ENCODE data around the gene TMEM187. TPM values are rescaled to one million over a fixed set of nuclear protein-coding genes. Genes with fewer than 3 reads are reported as not detected.

Gene TMEM187, protein sequence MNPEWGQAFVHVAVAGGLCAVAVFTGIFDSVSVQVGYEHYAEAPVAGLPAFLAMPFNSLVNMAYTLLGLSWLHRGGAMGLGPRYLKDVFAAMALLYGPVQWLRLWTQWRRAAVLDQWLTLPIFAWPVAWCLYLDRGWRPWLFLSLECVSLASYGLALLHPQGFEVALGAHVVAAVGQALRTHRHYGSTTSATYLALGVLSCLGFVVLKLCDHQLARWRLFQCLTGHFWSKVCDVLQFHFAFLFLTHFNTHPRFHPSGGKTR
- total RNA-seq, result 6.9 and 11.8 TPM in 2 replicates

DNA sequence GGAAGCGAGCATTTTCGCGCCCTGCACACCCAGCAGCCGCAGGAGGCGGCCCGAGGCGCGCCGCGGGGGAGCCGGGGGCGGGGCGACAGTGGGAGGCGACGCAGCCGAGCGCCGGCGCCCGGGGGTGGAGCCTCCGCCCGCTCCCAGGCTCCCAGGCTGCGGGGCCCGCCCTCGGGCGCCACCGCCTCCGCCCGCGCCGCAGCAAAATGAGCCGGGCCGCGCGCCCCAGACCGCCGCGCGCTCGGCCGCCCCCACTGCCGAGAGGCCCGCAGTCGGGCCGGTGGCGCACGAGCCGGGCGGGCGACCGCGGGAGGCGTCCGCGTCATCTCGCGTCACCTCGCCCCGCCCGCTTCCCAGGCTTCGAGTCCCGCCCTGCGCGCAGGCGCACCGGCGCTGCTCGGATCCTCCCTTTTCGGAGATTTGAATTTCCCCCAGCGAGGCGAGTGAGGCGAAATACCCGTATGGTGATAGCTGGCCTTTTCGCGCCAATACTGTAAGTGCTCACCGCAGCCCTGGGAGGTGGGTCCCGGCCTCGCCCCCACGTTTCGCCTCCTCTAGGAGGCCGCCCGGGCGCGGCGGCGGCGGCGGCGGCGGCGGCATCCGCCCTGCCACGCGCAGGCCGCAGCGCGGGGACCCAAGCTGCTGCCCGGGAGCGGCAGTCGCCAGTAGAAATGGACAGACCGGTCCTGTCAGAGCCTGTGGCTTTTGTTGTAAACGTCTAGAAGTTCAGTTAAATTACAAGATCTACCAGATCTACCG lies at the start of gene TMEM187:
TMEM187 (plus strand) TSS at position 387 of the 759 bp plus-strand sequence. CDS start 9,309 bp downstream, outside the sequence.

DNA sequence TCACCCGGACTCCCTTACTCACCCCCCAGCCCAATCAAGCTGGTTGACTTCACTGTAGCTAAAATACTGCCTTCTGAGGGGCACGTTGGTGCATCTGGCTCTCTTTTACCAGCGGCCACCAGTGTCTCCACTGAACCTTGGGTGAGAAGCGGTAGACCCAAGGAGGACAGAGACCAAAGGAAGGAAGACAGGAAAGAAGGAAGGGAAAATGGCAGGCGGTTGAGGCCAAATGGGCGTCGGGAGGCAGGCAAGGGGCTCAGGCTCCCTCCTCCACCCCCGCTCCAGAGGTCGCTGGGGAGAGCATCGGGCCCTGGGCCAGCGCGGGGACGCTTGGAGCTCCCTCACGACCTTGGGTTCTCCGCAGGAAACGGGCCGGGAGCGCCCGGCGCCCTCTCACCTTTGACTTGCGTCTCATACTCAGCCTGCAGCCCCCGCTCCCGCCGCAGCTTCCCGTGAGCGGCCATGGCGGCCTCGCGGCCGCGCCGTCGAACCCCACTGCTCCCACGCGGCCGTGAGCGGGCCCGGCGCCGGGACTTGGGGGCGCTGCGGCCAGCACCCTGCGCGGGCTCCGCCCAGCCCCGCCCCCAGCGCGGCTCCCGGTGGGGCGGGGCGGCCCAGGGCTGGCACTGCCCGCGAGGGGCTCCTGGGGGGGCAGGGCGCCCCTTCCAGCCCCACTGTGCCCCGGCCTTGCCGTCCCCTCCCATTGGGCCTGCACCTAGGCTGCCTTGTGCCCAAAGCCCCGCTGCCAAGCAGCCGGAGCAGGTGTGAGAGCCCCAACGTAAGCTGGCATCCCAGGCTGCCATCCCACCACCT lies 46.6 kb upstream of the TMEM187 start, which contains the start of gene ARHGAP4:
ARHGAP4 (minus strand) TSS at position 526 of the 813 bp plus-strand sequence; CDS start at position 464, 62 bp downstream.

DNA sequence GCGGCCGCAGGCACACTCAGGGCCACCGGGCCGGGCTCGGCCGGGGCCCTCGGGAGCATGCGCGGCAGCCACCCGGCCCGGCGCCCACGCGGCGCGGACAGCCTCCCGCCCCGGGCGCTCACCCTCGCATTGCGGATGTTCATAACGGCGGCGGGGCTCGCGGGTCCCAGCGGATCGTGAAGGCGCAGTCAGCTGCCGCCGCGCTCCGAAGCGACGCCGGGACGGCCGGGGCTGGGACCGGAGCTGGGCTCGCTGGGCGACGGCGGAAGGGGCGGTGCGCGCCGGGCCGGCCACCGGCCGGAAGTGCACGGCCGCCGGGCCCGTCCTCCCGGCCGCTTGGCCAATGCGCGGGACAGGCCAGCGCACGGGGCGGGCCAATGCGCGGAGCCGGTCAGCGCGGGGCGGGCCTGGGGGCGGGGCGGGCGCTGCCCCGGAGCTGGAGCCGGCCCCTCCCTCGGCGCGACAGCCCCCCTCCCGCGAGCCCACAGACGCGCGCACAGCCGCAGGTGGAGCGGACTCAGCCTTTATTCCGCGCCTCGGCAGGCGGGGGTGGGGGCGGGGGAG lies 37.7 kb upstream of the TMEM187 start, which contains the start of gene NAA10:
NAA10 (minus strand) TSS at position 276 of the 564 bp plus-strand sequence; CDS start at position 143, 133 bp downstream.

DNA sequence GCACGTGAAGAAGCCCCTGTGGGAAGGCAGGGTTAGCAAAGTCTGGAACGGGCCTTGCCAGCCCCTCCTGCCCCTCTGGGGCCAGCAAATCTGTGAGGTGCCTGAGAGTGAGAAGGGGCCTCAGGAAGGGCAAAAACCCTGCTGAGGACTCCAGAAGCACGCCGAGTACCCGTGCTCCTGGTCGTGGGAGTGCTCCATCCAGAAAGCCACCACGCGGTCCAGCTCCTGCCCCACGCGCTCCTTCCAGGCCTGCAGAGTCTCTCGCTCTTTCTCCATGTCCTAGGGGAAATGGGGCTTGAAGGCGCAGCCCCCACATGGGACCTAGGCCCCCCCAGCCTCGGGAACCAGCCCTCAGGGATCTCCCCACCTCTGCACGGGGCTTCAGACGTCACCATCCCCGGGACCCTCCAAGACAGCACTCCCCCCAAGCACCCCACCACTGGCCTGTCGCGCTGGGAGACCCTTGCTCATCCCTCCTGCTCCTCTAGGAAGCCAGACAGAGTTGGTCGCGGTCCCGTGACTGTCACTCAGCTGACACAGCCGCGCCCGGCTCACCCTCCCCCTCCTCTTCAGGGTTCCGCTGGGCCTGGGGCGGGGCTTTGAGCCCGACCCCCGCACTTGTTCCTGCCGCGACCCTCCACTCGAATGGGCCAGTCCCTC lies 28.3 kb upstream of the TMEM187 start, which contains the start of gene RENBP:
RENBP (minus strand) TSS at position 504 of the 660 bp plus-strand sequence; CDS start at position 471, 33 bp downstream.

DNA sequence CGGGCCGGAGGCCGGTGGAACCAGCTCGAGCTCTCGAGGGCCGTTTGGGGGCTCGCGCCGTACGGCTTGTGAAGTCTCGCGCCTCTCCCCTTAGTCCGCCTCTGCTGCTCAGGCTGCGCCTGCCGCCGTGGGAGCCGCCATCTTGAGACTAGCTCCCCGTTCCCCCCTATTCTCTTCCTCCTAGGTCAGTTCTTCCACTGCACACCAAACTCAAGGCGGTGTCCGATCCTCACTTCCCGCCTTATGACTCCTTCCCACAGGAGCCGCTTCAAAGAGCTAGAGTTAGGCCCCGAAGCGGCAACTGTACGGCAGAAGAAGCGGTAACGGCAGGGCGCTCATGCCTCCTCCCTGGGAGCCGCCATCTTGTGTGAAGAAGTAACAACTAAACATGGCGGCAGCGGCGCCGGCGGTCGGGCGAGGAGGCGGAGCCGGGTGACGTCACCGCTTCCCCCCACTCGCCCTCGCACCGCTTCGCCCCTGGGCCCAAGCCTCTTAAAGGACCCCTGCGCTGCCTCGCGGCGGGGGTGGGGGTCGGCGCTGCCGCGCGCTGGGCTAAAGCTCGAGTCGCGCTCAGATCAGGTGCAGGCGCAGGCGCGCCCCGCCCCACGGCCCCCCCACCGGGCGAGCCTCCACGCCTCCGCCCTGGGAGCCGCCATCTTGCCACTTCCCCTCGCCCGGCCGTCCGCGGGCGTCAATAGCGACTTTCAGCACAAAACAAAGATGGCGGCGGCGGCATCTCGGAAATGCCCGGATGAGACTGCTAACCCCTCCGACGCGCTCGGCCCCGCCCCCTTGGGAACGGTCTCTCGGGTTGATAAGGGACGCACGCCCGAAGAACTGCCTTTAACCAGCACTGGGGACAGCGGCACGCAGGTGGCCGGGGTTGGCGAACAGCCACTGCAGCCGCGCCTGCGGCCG lies 845 bp upstream of the TMEM187 start, which contains the start of gene HCFC1:
HCFC1 (minus strand) TSS at position 369 of the 918 bp plus-strand sequence. CDS start 978 bp downstream, outside the sequence.

DNA sequence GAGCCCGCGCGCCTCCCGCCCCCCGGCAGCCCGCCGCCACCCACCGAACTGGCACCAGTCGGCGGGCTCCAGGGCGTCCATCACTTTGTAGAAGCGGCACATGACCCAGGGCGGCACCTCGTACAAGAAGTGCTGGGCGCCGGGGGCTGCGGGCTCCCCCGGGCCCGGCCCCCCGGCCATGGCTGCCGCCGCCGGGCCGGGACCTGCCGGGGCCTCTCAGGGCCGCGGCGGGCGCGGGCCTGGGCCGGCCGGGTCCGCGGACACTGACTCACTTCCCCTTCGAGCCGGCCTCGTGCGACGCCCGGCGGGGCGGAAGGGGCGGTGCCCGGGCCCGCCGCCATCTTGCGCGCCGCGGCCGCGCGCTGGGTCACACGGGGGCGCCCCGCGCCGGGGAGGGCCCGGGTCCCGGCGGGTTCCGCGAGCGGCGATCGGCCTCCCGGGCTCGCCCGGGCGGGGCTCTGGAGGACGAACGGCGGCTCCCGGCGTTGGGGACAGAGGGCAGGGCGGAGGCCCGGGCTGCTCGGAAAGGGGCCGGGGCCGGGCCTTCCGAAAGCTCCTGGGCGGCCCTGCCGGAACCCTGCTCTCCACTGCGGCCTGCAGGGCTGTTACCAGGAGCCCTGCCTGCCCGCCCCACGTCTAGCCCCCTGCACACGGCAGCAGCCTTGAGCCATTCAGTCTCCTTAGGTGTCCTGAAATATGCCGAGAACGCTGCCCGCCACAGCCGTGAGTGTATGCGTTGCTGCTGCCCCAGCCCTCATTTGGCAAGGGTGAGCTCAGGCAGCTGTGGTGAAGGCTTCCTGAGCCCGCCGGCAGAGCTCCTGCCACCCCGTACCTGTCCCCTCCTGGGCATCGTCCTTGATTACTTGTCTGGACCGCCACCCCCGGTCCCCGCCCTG lies 47.3 kb downstream of the TMEM187 start, which contains the start of gene IRAK1:
IRAK1 (minus strand) TSS at position 270 of the 896 bp plus-strand sequence; CDS start at position 180, 90 bp downstream.

Other genes starting within 250 kb of the TMEM187 start
- 79.2 and 110 TPM in 2 replicates for gene BCAP31, start 248.4 kb upstream of the TMEM187 start, total RNA-seq
- 12.9 and 16.3 TPM in 2 replicates for gene ABCD1, start 247.9 kb upstream of the TMEM187 start, total RNA-seq
- 1.6 and 7.5 TPM in 2 replicates for gene PLXNB3, start 208.5 kb upstream of the TMEM187 start, total RNA-seq
- gene SRPK3, start 191.7 kb upstream of the TMEM187 start, total RNA-seq, result under 0.01 and 1.6 TPM in 2 replicates
- gene IDH3G, start 178.4 kb upstream of the TMEM187 start, total RNA-seq, result 80.7 and 86.6 TPM in 2 replicates
- 256 and 443 TPM in 2 replicates for gene SSR4, start 178.1 kb upstream of the TMEM187 start, total RNA-seq
- 1.0 and 5.1 TPM in 2 replicates for gene PDZD4, start 142.2 kb upstream of the TMEM187 start, total RNA-seq
- gene L1CAM, start 86.6 kb upstream of the TMEM187 start, total RNA-seq, result 0.34 and 0.47 TPM in 2 replicates
- 0.12 TPM in 1 of 2 replicates, not detected in the other for gene AVPR2, start 68.1 kb upstream of the TMEM187 start, total RNA-seq
- 0.58 and 4.5 TPM in 2 replicates for gene ARHGAP4, start 46.5 kb upstream of the TMEM187 start, total RNA-seq
- gene NAA10, start 37.7 kb upstream of the TMEM187 start, total RNA-seq, result 89.0 and 90.2 TPM in 2 replicates
- gene RENBP, start 28.1 kb upstream of the TMEM187 start, total RNA-seq, result 0.12 and 0.94 TPM in 2 replicates
- gene HCFC1, start 936 bp upstream of the TMEM187 start, total RNA-seq, result 28.7 and 31.3 TPM in 2 replicates
- gene IRAK1, start 47.1 kb downstream of the TMEM187 start, total RNA-seq, result 86.6 and 190 TPM in 2 replicates
- 17.6 and 19.4 TPM in 2 replicates for gene MECP2, start 125.0 kb downstream of the TMEM187 start, total RNA-seq
- gene OPN1LW, start 171.5 kb downstream of the TMEM187 start, total RNA-seq, result not detected in 2 replicates
- not detected in 2 replicates for gene OPN1MW, start 209.8 kb downstream of the TMEM187 start, total RNA-seq
- gene OPN1MW2, start 247.0 kb downstream of the TMEM187 start, total RNA-seq, result not detected in 2 replicates